Suppressor macrophage treated with lipopolysaccharide for 1 hour (primary cell): ENCODE results near the gene ATP6V1G2.
"Not testable (repeated sequence)": the region's sequence is repeated elsewhere in the genome, so short reads cannot be mapped to it uniquely, and the experiment has no call there.

Source experiments
- DNase-seq, 3 donors: peaks; one replicate each; pipeline ENCODE4 v3.0.0-alpha.2; 2020 to 2022

The ATP6V1G2 gene

DNA sequence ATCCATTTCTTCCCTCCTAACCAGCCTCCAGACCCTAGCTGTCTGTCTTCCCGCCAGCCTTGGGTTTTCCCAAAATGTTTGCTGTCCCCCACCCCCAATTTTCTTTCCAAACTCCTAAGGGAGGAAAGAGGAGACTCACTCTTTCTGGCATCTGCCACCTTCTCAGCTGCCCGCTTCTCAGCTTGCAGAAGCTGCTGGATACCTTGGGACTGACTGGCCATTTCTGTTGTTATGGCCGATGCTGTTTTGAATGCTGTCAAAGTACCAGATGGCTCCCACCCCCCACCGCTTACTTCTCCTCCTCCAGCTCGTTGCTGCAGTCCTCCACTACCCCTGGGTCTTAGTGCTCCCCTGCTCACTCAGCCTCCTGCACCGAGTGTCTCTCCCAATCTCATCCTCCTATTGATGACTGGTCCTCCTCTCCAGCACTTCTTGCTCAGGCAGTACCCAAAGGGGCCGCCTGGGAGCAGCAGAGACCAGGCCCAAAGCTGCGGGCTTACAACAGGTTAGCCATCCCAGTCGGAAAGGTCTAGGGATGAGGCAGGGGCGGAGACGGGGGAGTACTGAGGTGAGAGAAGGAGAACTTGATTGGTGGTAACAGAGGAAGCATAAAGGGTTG lies at the start of gene ATP6V1G2:
ATP6V1G2 (minus strand) TSS at position 270 of the 619 bp plus-strand sequence; CDS start at position 221, 49 bp downstream.
- DNase-seq, result peak; percentile 83 to 87 (median 85)

DNA sequence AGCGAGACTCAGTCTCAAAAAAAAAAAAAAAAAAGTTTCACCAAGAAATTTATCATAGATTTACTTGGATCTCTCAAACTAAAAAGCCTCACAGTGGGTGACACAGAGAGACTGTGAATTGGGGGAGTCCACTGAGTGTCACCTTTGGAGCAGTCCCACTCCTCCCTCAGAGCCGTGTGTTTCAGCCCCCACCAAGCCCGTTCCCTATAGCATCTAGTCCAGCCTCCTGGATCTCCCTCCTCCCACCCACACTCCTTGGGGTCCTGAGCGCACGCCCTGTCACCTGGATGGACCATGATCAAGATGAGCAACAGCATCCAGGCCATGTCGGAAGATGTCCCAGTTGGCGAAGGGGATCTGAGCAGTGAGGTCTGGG lies 46.0 kb upstream of the ATP6V1G2 start:
- DNase-seq, result no peak

DNA sequence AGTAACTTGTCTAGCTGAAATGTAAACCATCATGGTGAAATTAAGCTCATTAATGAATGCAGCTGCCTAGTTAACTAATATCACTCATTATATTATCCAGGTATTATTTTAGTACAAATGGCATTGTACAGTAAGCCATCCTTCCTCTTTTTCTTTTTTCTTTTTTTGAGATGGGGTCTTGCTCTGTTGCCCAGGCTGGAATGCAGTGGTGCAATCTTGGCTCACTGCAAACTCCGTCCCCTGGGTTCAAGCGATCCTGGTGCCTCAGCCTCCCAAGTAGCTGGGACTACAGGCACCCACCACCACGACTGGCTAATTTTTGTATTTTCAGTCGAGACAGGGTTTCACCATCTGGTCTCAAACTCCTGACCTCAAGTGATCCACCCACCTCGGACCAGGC lies 44.3 kb upstream of the ATP6V1G2 start:
- DNase-seq, result not testable (repeated sequence)

DNA sequence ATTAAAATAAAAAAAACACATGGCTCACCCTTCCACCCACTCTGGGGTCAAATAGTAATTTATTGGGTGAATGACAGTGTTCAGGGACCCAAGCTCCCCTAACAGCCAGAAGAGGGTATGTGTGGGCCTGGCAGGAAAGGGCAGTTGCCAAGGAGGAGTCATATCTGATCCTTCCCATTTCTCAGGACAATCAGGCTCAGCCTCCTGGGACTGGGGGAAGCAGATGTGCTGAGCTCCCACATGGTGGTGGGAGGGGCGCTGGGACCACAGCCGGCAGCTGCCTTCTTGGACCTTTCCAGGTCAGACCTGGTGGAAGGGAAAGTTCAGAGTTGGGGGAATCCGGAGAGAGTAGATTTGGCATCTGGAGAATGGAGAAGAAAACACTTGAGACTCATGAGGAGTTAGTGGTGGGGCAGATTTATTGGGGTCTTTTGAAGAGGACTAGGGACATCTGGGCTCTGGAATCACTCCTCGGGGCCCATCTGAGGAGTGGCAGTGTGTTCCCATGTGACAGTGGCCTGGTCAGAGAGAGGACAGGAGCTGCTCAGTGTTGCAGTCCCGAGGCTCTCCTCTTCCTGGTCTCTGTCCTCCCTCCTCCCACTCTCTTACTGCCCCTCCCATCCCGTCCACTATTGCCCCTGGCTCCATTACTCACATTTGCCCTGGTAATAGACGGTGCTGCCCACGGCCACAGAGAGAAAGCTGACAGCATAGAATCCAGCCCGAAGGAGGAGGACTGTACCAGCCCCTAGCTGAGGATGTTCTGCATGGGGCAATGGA lies 42.7 kb upstream of the ATP6V1G2 start:
- DNase-seq, result peak; percentile 69 to 73 (median 73)

DNA sequence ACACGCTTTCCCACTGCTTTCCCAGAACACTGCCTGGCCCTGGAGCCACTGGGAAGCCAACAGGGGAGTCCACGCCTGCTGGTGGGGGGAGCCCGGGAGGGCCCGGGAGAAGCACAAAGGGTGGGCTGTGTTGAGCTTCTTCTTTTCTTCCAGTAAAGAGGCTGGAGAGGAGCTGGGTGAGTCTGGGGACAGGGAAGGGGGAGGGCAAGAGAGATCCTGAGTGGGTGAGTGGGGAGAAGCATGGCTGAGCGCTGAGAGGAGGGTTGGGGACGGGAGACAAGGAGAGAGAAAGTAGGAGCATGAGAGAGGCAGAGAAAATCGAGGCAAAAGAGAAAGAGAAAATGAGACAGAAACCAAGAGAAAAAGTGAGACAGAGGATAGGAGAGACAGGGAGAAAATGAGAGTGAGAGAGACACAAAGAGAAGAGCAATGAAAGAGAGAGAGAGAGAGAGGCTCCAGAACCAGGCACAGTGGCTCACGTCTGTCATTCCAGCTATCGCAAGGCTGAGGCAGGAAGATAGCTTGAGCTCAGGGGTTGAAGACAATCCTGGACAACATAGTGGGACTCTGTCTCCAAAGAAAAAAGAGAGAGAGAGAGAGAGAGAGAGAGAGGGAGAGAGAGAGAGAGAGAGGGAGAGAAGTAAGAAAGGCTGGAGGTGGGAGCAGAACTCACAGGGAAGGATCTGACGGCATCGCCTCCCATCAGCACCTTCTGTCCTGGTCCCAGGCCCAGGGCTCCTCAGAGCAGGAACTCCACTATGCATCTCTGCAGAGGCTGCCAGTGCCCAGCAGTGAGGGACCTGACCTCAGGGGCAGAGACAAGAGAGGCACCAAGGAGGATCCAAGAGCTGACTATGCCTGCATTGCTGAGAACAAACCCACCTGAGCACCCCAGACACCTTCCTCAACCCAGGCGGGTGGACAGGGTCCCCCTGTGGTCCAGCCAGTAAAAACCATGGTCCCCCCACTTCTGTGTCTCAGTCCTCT lies 41.7 kb upstream of the ATP6V1G2 start:
- peak in 2 of 3 donors; percentile 37 to 38 for DNase-seq

DNA sequence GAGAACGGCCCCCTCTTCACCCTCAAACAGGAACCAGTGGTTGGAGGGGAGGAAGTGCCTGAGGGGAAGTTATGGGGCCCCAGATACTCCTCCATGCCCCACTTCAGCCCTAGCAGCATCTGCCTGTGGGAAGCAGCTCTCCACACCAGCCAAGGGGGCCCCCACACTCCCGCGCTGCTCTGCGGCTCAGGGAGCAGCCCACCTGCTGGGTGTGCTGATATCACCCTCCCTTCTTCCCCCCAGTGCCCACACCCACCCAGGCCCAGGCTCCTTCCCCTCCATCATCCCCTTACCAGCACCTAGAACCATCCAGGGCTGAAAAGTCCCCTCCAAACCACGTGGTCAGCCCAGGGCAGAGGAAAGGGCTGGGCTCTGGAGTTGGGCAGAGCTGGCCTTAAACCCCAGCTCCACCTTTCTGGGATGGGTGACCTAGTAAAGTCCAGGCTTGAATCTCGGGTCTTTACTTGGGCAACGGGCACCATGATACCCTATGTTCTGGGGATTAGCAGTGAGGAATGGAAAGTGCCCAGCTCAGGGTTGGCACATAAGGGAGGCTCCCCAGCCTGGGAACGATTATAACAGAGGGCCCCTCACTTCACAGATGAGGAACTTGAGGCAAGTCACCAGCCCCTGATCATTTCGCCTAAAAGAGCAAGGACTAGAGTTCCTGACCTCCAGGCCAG lies 40.3 kb upstream of the ATP6V1G2 start:
- peak; percentile 65 to 75 (median 66) for DNase-seq

DNA sequence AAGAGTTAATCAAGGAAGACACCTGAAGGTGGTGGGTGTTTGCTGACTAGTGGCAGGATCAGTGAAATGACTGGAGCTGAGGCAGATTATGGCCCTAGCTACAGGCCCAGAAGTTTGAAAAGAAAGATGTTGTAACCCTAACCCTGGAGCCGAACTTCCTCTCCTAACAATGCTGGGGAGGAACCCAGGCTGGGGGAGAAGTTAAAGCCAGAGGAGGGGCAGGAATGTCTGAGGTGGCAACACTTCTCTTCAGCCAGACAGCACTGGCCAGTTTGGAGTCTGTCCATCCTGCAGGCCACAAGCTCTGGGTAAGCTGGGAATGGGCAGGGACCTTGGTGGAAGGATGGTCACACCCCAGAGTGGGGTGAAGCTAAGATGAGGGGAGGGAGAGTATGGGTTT lies 39.6 kb upstream of the ATP6V1G2 start, which contains the start of gene LST1:
LST1 (plus strand) TSS at position 270 of the 400 bp plus-strand sequence. CDS start 1,023 bp downstream, outside the sequence.
- DNase-seq, result peak; percentile 74 to 77 (median 77)

DNA sequence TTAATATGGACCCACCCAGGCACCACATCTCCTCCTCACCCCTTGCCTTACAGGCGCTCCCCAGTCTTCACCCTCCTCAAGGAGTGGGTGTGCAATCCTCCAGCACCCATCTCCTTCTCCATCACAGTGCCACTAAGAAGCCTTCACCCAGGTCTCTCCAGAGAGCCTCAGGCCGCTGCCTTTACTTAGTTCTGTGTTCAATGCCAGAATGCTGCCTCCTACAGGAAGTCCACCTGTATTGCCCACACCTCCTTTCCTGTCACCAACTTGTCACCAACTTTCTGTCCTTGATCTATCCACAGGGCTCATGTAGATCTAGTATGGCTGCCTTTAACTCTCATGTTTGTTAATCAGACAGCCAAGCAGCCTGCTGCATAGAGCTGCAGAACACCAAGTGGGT lies 39.1 kb upstream of the ATP6V1G2 start:
- no peak for DNase-seq

DNA sequence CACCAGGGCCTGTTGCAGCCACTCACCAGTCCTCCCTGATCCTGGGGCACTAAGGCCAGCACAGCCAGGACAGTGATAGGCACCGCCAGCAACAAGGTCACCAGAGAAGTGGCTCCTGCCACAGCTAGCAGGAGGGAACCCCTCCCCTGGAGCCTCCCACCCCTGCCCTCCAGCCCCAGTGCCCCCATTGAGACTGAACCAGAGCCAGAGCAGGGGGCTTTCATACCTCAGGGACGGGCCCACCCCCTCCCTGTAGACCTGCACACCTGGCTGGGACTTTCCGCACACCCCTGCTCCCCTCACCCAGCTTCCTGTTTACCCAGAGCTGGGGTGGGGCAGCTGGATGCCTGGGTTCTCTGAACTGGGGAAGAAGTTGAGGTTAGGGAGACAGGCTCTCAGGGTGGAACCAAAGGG lies 35.8 kb upstream of the ATP6V1G2 start, which contains the start of gene LTB:
LTB (minus strand) TSS at position 195 of the 414 bp plus-strand sequence; CDS start at position 188, 7 bp downstream.
- DNase-seq, result no peak

DNA sequence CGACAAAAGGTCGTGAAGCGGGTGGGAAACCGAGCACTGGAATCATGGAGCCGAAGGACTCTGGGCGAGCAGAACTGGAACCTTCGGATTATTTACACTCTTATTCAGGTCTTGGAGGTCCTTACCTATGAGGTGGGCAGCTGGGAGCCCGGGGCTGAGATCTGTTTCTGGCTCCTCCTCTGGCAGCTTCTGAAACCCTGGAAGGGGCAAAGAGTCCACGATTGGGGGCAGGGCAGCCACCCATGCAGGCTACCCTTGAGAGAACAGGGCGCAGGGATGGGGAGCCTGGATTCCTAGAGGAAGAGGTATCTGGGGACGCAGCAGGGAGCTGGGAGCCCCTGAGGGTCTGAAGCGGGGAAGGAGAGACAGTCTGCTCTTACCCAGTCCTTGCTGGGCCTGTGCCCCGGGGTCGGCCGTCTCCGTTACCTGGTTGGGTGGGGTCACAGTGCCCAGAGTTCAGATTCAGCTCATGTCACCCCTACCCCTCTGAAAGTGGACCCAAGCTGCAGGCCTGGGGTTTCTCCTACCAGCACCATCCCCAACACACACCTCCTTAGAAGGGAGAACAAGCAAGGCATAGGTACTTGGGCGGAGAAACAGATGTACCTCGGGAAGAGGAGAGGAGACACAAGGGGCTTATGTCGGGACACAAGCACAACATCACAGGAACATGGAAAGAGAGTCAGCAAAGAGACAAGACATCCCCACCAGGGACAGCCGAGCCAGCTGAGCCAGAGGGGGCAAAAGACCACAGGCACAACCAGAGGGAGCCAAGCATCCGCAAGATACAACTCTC lies 35.2 kb upstream of the ATP6V1G2 start:
- DNase-seq, result peak; percentile 15 to 56 (median 31)

DNA sequence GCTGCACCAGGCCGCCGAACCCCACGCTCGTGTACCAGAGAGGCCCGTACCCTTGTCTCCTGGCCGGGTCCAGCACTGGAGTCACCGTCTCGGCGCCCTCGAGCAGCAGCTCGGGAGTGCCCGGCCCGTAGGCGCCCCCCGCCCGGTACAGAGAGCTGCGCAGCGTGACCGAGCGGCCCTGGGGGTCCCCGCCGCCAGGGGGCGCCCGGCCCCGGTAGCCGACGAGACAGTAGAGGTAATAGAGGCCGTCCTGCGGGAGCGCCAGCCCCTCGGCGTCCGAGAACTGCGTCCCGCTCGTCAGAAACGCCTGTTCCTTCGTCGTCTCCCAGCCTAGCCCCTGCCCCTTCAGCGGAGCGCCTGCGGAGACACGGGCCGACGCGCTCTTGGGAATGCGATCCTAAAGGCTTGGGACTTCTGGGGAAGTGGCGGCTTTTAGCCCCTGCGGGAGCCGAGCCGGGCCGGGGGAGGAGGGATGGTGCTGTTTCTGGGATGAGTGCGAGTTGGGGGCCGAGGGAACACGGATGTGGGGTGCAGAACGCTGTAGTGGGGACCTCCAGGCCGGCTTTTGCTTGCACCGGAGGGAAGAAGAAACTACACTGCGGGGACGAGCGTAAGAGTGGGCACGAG lies 34.5 kb upstream of the ATP6V1G2 start:
- peak; percentile 79 to 92 (median 87) for DNase-seq

DNA sequence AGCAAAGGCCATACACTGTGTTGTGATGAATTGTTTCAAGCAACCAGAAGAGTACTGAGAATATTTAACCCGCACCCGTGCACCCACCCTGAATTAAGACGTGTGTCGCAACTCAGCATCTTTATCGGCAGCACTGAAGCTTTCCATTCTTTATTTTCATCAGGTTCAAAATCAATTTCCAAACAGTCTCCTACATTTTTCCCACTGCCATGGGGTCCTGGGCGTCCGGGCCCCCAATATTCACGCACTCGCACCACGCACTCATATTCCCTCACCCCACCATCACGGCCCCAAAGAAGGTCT lies 34.0 kb upstream of the ATP6V1G2 start:
- peak in 1 of 3 donors; percentile 52 for DNase-seq

DNA sequence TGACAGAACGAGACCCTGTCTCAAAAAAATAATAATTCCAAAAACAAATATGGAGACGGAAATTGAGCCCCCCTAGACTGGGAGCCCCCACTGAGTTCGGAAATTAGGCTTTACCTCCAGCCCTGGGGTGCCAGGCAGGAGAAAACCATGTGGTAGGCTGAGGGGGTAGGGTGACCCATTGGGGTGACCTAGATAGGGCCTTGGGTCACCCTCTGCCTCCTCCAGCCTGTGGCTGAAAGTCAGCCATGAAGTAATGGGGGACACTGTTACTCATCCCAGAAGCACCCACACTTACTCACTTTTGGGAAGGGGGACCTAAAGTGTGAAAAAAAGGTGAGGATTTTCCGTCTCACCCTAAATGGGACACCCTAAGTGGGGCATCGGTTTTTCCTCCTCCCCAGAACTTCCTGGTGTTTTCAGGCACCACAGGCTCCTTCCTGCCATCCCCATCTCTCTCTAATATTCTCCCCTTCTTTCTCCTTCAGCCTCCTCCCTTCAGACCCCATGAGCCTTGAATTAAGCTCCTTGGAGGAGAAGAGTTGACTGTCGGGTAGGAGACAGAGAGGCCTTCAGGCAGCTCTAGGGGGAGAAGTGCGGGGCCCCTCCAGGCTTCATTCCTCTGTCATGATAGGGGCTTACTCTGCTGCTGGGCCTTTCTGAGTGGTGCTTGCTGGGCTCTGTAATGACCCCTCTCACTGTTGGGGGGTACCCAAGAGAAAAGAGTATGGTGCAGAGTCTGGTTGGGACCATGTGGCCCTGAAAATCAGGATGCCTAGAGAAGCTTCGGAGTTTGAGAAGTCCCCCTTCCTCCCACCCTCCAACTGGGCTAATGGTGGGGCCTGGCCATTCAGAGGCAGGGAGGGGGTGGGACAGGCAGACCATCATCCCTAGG lies 33.4 kb upstream of the ATP6V1G2 start:
- DNase-seq, result peak; percentile 50 to 69 (median 62)

DNA sequence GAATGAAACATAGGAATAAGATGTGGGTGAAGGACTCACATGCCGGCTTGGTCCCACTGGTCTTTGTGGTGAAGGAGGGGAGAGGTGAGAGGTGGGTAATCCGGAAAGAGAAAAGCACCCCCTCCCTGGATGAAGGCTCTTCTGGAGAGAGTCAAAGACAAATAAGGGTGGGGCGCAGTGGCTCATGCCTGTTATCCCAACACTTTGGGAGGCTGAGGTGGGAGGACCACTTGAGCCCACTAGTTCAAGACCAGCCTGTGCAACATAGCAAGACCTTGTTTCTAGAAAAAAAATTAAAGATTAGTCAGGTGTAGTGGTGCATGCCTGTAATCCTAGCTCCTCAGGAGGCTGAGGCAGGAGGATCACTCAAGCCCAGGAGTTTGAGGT lies 32.7 kb upstream of the ATP6V1G2 start:
- peak in 2 of 3 donors; percentile 68 for DNase-seq

DNA sequence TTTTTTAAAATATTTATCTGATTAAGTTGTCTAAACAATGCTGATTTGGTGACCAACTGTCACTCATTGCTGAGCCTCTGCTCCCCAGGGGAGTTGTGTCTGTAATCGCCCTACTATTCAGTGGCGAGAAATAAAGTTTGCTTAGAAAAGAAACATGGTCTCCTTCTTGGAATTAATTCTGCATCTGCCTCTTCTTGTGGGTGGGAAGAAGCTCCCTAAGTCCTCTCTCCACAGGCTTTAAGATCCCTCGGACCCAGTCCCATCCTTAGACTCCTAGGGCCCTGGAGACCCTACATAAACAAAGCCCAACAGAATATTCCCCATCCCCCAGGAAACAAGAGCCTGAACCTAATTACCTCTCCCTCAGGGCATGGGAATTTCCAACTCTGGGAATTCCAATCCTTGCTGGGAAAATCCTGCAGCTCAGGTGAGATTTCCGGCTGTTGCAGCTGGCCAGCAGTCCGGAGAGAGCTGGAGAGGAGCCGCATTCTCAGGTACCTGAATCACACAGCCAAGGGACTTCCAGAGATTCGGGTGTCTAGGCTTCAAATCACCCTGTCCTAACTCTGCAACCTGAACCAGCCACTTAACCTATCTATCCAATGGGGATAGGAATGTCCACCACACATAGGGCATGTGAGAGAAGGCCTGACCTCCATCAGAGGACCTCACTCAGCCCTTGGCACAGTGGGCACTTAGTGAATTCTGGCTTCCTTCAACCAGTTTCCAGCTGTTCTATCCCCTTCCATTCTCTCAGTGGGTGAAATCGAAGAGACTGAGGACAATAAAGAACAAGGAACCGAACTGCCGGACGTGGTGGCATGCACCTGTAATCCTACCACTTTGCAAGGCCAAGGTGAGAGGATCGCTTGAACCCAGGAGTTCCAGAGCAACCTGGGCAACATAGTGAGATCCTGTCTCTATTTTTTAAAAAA lies 32.0 kb upstream of the ATP6V1G2 start:
- DNase-seq, result peak; percentile 75 to 89 (median 82)

DNA sequence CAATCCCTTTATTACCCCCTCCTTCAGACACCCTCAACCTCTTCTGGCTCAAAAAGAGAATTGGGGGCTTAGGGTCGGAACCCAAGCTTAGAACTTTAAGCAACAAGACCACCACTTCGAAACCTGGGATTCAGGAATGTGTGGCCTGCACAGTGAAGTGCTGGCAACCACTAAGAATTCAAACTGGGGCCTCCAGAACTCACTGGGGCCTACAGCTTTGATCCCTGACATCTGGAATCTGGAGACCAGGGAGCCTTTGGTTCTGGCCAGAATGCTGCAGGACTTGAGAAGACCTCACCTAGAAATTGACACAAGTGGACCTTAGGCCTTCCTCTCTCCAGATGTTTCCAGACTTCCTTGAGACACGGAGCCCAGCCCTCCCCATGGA lies 31.2 kb upstream of the ATP6V1G2 start:
- peak in 2 of 3 donors; percentile 75 to 95 for DNase-seq

DNA sequence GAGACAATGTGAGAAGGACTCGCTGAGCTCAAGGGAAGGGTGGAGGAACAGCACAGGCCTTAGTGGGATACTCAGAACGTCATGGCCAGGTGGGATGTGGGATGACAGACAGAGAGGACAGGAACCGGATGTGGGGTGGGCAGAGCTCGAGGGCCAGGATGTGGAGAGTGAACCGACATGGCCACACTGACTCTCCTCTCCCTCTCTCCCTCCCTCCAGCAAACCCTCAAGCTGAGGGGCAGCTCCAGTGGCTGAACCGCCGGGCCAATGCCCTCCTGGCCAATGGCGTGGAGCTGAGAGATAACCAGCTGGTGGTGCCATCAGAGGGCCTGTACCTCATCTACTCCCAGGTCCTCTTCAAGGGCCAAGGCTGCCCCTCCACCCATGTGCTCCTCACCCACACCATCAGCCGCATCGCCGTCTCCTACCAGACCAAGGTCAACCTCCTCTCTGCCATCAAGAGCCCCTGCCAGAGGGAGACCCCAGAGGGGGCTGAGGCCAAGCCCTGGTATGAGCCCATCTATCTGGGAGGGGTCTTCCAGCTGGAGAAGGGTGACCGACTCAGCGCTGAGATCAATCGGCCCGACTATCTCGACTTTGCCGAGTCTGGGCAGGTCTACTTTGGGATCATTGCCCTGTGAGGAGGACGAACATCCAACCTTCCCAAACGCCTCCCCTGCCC lies 30.6 kb upstream of the ATP6V1G2 start:
- DNase-seq, result peak; percentile 87 to 97 (median 93)
